ENCODE data around the gene FCF1. TPM values are rescaled to one million over a fixed set of nuclear protein-coding genes. Genes with fewer than 3 reads are reported as not detected.

The FCF1 gene
- total and polyA plus RNA-seq, 2 of the 4 experiments (the other 2 are of a cell fraction): 37.1 to 45.5 TPM

- no peak overlapping the region for H3K14ac ChIP-seq (replicated peaks; ENCODE audit: low read depth, low read length)
- peaks cover 31% of the 10 kb centered on the region; the same call in 1 of the 2 replicates for H4K20me1 ChIP-seq (ENCODE audit: insufficient read depth, low read length)
- ATAC-seq (ENCODE audit: low read depth): no peak
These were observed 14.5 kb upstream of the FCF1 start for GRCh38 chr14:74698465-74698864.

More at GRCh38 chr14:74698465-74698864, 14.5 kb upstream of the FCF1 start:
- Histone ChIP-seq H4K5ac (ENCODE audit: low read depth, low read length) (no peak overlapping the region), H3K4me2 (ENCODE audit: low read depth, low read length) (no peak overlapping the region), H3K27ac (ENCODE audit: insufficient read depth, low read length) (no peak overlapping the region), H3K23ac (ENCODE audit: low read depth, low read length) (no peak overlapping the region), H3K36me3 (ENCODE audit: control insufficient read depth, insufficient read depth, low read length) (no peaks in the 10 kb centered on the region), H2AFZ (replicated peaks; ENCODE audit: low read length, poor library complexity) (no peak overlapping the region), H4K91ac (ENCODE audit: insufficient read depth, low read depth, low read length) (no peak overlapping the region), H3K79me1 (ENCODE audit: low read depth in 1 of 2, low read length in 2 of 2) (peaks cover 43 to 73% of the 10 kb centered on the region in 2 experiments), H3K4me1 (ENCODE audit: control insufficient read depth, insufficient read depth, low read length) (peaks cover 11% of the 10 kb centered on the region), H3K18ac (ENCODE audit: low read depth, low read length) (no peak overlapping the region), H3K56ac (ENCODE audit: extremely low read depth, insufficient read depth, low read length) (no peak overlapping the region), H2AK9ac (replicated peaks; ENCODE audit: low read depth, low read length, poor library complexity) (no peak overlapping the region), H2BK15ac (ENCODE audit: low read depth, low read length) (no peak overlapping the region), H2BK20ac (ENCODE audit: low read depth, low read length) (no peak overlapping the region), H2BK120ac (ENCODE audit: low read depth, low read length) (no peak overlapping the region), H3K4me3 (ENCODE audit: insufficient read depth, low read depth, low read length) (no peak overlapping the region), H3K27me3 (ENCODE audit: control insufficient read depth, insufficient read depth, low read length) (no peaks in the 10 kb centered on the region), H3K9me1 (ENCODE audit: insufficient read depth, low read length) (peaks cover 24% of the 10 kb centered on the region), H2BK5ac (ENCODE audit: low read depth, low read length, poor library complexity, severe bottlenecking) (peak overlapping the region; percentile 29), H3K9me3 (ENCODE audit: control insufficient read depth, insufficient read depth, low read length) (peaks cover 3% of the 10 kb centered on the region; the same call in 1 of the 2 replicates), H3K9ac (ENCODE audit: low read depth, low read length) (no peak overlapping the region), H4K8ac (ENCODE audit: low read depth in 2 of 2, low read length in 2 of 2) (no peak overlapping the region), H2AK5ac (ENCODE audit: low read depth, low read length) (no peak overlapping the region), H3K4ac (ENCODE audit: low read depth, low read length) (no peak overlapping the region)
- ChIA-PET POLR2A (ENCODE audit: unreplicated experiment) (no interaction called here), CTCF (no interaction called here)
- dilution Hi-C loops (cut with HindIII; ENCODE audit: low sequenced_read_pairs, unreplicated experiment): no loop called here
- TF ChIP-seq MAZ (IDR thresholded peaks at IDR 0.05; ENCODE audit: borderline replicate concordance, low read depth, low read length) (no peak), BHLHE40 (IDR thresholded peaks at IDR 0.05; ENCODE audit: low read depth, low read length) (no peak)
- no peak for DNase-seq
- no TSS peak for BruUV-seq (replicated peaks)
- in situ Hi-C loops (cut with MboI; ENCODE audit: low sequenced_read_pairs): no loop called here
- 100% methylated on average over 1 of the region's 4 CpGs; no CpG with 5 or more reads in 1 of the 2 experiments for WGBS, 2 experiments (ENCODE audit: extremely low coverage in 2 of 2, insufficient read length in 1 of 2)
- intact Hi-C loops (cut with micrococcal nuclease): no loop called here
